HepG2 (cell line): ENCODE results near the gene PLBD2.

Experiments
- DPF2 ChIP-seq: sonication (generic); formaldehyde crosslinking; IDR thresholded peaks from 2 replicates; pipeline ENCODE4 v1.4.0; 2020; ENCODE audit warnings: mild to moderate bottlenecking, low read depth, missing genetic modification reagents, borderline replicate concordance
- KDM5A ChIP-seq: fragments of 200-600 bp; sonication (generic); IDR thresholded peaks from 2 replicates; pipeline ENCODE4 v1.7.0; 2018; ENCODE audit warnings: antibody characterized with exemption, mild to moderate bottlenecking, low read length, borderline replicate concordance
- MAFG ChIP-seq: sonication (generic); formaldehyde crosslinking; IDR thresholded peaks from 2 replicates; pipeline ENCODE4 v1.5.1; 2020; ENCODE audit warnings: mild to moderate bottlenecking, missing genetic modification reagents
- SP4 ChIP-seq: sonication (generic); formaldehyde crosslinking; IDR thresholded peaks from 2 replicates; pipeline ENCODE4 v1.8.1; 2023; ENCODE audit warnings: mild to moderate bottlenecking, missing genetic modification reagents
- TBP ChIP-seq: sonication (generic); formaldehyde crosslinking; IDR thresholded peaks from 2 replicates; pipeline ENCODE4 v1.5.0; 2020; ENCODE audit warnings: missing genetic modification reagents
- ZMYM3 ChIP-seq: sonication (generic); formaldehyde crosslinking; IDR thresholded peaks from 2 replicates; pipeline ENCODE4 v1.5.1; 2020; ENCODE audit warnings: mild to moderate bottlenecking, missing genetic modification reagents
- ZNF782 ChIP-seq: sonication (generic); formaldehyde crosslinking; IDR thresholded peaks from 2 replicates; pipeline ENCODE4 v1.4.0; 2020; ENCODE audit warnings: missing genetic modification reagents, mild to moderate bottlenecking, borderline replicate concordance
- TF ChIP-seq, protein P1 (sequence below): sonication (generic); formaldehyde crosslinking; IDR thresholded peaks from 2 replicates; pipeline ENCODE4 v1.4.0; 2020; ENCODE audit warnings: missing genetic modification reagents

GRCh38 chr12:113358381-113359132, at the start of gene PLBD2:
- TF ChIP-seq DPF2 (CRISPR knock-in tag) = no peak
- TF ChIP-seq ZNF782 = peak; percentile 81; the same call in 1 of the 2 replicates
- TF ChIP-seq, protein P1, sequence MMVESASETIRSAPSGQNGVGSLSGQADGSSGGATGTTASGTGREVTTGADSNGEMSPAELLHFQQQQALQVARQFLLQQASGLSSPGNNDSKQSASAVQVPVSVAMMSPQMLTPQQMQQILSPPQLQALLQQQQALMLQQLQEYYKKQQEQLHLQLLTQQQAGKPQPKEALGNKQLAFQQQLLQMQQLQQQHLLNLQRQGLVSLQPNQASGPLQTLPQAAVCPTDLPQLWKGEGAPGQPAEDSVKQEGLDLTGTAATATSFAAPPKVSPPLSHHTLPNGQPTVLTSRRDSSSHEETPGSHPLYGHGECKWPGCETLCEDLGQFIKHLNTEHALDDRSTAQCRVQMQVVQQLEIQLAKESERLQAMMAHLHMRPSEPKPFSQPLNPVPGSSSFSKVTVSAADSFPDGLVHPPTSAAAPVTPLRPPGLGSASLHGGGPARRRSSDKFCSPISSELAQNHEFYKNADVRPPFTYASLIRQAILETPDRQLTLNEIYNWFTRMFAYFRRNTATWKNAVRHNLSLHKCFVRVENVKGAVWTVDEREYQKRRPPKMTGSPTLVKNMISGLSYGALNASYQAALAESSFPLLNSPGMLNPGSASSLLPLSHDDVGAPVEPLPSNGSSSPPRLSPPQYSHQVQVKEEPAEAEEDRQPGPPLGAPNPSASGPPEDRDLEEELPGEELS = no peak
- no peak for TF ChIP-seq TBP (CRISPR knock-in tag)
- peak; percentile 89 for TF ChIP-seq SP4 (CRISPR knock-in tag)
- TF ChIP-seq ZMYM3 (CRISPR knock-in tag) = peak; percentile 41; the same call in 1 of the 2 replicates
- TF ChIP-seq MAFG (CRISPR knock-in tag) = no peak
- no peak for TF ChIP-seq KDM5A
